Measurements from ENCODE around the gene KIF21B.

DNA sequence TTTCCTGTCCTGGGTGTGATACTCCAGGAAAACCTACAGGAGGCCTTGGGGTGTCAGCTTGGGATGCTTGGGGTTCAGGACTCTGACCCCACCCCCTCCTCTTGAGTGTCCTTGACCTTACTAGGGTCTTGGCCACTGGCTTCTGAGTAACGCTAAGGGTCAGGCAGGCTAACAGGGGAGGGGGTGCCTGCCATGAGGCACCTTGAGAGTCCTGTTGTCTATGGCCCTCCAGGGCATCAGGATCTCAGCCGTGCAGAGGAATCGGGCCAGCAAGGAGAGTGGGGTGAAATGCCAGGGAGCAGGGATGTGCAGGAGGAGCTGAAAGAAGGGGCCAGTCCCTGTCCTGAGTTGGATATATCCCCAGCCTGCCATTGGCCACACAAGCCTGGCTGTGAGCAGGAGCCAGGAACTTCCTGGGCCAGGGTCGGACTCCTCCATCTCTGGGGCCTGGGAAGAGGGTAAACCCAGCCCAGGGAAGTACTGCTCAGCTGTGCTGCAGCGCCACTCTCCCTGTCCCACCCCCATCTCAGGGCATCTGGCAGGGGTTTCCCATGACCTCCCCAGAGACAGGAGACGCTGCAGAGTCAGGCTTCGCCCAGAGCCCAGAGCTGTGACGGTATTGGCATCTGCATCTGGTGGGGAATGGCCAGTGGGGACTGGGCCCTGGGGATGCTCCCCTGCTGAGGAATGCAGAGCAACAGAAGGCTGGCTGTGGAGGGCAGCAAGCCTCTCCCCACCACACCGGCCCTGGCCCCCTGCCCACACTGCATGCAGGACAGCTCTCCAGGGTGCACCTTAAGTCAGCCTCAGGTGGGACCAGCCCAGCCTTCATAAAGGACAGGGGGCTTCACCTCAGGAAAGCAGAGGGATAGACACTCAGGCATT is 6.3 kb downstream of the KIF21B start:
- TF ChIP-seq, protein P1, sequence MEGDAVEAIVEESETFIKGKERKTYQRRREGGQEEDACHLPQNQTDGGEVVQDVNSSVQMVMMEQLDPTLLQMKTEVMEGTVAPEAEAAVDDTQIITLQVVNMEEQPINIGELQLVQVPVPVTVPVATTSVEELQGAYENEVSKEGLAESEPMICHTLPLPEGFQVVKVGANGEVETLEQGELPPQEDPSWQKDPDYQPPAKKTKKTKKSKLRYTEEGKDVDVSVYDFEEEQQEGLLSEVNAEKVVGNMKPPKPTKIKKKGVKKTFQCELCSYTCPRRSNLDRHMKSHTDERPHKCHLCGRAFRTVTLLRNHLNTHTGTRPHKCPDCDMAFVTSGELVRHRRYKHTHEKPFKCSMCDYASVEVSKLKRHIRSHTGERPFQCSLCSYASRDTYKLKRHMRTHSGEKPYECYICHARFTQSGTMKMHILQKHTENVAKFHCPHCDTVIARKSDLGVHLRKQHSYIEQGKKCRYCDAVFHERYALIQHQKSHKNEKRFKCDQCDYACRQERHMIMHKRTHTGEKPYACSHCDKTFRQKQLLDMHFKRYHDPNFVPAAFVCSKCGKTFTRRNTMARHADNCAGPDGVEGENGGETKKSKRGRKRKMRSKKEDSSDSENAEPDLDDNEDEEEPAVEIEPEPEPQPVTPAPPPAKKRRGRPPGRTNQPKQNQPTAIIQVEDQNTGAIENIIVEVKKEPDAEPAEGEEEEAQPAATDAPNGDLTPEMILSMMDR (IDR thresholded peaks at IDR 0.05; ENCODE audit: control extremely low read depth in 1 of 3, insufficient read depth in 1 of 3, low read depth in 1 of 3, low read length in 3 of 3) = no peak
- TF ChIP-seq TAF7 (optimal IDR thresholded peaks at IDR 0.05; ENCODE audit: borderline replicate concordance, low read depth, low read length) = no peak
- no peak for TF ChIP-seq JUN (IDR thresholded peaks at IDR 0.05; ENCODE audit: low read depth, low read length)
